NK-92 (cell line): Measurements from ENCODE around the gene ETV6.

Experiments used
- DNase-seq: peaks from one replicate; lab custom pipeline; 2025; ENCODE audit not compliant: unreplicated experiment; lab: John Stamatoyannopoulos, UW

Gene ETV6

DNA sequence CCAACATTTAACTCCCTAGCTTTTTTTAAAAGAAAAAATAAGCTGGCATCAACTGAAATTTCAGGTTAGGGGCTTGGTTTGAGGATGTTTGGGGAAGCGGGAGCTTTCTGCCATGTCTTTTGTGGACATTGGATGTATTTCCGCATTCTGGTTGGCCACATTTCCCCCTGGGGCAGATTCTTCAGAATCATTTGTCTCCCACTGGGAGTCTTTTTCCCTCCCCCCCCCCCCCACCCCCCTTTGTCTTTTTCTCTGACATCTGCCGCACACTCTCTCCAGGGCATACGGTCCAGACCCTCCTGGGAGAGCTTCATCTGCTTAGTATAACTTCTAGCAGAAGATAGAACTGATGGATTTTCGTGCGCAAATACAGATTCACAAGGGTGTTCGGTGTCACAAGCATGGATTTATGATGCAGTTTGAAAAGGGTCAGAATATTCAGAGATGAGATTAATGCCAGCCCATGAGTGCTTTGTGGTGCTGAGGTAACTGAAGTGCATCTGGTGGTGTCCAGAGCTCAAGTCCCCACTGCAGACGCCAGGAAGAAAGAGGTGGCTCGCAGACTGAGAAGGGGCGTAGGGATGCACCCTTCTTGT, 40.2 kb downstream of the ETV6 start:
- DNase-seq, result no peak

DNA sequence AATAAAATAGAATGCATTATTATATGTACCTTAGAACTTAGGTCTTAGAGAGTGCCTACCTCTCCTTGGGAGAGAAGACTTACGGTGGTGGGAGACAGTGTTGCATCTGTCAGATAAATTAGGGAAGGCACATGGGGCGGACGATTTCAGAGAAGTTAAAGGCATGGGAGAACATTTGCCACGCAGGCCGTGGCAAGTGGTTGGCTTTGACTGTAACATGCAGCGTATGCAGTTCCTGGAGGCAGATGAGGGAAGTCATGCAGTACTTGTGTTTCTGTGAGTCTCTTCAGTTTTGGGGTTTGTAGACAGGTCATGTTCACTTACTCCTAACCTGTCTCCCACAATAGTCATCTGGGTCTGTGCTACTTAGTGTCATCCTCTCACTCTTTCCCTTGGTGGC, 43.6 kb downstream of the ETV6 start:
- no peak for DNase-seq

DNA sequence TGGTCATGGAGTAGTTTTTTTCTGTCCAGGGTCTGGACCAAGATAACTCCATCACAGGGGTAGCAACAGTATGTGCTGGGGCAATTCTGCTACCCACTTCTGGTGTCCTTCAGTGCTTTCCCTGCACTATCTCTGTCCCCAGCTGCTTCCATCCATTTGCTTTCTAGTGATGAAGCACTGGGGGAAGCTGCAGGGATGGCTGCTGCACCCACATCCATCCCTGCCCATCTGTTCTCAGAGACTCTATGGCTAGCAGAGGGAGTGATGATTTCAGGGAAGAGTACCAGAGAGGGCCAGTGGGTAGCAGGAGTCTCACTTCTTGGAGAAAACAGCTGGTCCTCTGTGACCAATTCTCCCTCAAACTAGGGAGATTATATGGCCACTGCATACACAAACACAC, 44.1 kb downstream of the ETV6 start:
- no peak for DNase-seq

DNA sequence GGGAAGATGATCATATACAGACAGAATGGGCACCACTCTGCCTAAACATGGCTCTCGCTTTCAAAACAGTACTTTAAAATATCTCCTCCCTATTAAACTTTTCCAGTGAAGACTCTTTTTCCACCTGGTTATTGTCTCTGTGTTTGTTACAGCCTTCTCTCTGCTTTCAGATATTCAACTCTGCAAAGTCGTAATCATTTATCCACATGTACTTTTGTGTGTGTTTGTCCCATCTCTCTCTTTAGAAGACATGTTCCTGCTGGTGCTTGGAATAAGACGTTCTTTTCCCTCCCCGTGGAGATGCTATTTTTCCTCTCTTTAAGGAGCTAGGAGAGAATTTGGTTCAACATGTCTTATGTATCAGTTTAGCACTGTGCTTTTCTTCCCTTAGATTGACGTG, 45.1 kb downstream of the ETV6 start:
- DNase-seq, result no peak

DNA sequence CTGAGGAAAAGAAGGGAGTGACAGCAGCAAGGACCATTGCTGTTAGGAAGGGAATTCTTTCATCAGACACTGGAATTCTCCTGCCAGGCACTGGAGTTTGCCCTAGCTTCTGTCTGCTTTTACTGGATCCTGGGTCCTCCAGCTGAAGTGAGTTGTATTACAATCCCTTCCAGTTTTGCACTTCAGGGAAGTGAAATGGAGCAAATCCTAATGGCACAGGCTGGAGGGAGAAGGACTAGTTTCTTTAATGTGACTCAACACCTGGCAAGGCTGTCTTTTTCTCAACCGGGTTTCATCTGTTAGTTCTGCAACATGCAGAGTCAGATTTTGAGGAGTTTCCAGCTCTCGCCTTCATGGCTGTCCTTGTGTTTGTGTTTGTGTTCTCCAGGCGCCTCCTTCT, 45.8 kb downstream of the ETV6 start:
- no peak for DNase-seq

DNA sequence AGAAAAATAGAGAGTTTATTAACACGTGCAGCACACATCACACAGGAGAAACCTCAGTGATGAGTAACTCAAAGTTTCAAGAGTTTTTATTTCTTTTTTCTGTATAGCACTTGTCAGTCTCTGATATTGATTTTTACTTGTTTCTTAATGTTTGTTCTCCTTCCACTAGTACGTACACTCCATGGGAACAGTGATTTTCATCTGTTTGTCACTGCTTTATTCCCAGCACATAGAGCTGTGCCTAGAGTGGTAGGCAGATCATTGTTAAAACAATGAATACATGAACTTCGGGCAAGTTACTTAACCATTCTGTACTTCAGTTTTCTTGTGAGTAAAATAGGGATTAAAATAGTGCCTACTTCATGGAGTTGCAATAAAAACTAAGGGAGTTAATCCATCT, 46.6 kb downstream of the ETV6 start:
- no peak for DNase-seq

DNA sequence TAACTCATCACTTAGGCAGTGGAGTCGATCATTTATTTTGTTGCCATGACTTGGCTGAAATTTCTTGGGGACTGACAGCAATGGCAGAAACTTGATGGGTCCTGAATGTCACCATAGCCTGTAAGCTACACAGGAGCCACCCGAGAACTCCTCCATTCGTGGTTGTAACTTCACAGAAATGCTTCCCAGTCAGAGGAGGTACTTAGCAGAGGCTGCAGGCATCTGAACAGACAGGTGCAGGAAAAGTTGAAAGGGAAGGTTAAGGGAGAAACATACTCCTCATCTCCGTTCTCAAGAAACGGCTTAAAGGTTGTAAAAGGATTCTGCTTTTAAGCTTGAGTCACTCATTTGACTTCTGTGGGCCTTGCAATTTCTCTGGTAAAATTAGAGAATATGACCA, 47.7 kb downstream of the ETV6 start:
- no peak for DNase-seq

DNA sequence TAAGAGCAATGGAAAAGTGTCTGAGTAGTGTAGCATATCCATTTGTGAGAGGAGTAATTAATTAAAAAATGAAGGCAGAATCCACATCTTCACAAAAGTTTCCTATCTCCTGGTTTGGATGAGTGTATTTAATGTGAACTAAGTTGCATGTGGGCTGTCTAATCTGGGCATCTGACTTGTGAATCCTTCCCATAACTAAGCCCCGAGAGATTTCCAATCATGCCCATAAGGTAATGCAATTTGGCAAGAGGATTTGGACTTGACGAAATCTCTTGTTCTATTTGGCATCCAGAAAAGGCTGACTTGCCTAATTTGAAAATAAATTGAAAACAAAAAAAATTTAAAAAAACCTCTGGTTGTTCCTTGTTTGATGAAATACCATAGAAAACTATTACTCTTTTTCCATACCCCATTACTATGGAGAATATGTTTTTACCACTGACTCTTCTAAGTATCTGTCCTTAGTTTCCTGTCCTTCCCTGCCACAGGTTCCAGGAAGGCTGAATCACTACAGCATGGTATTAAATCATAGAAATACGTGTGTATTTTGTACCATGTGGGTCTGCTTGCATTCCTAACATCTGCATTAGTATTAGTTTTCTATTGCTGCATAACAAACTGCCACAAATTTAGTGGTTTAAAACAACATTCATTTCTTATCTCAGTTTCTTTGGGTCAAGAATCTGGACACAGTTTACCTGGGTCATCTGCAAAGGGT, 48.4 kb downstream of the ETV6 start:
- no peak for DNase-seq

DNA sequence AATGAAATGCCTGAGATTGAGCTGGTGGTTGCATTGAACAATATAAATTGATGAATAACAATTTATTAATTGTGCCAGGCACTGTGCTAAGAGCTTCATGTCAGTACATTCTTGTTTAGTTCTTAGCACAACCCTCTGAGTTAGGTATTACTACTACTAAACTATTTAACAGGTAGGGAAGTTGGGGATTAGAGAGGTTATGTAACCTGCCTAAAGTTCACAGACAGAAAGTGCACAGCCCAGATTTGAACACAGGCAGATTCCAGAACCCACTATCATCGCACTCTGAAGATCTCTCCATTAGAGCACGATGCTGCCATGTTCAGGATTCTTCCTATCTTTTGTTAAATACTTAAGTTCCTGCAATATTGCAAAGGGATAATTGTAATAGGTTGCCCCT, 49.3 kb downstream of the ETV6 start:
- DNase-seq, result no peak

DNA sequence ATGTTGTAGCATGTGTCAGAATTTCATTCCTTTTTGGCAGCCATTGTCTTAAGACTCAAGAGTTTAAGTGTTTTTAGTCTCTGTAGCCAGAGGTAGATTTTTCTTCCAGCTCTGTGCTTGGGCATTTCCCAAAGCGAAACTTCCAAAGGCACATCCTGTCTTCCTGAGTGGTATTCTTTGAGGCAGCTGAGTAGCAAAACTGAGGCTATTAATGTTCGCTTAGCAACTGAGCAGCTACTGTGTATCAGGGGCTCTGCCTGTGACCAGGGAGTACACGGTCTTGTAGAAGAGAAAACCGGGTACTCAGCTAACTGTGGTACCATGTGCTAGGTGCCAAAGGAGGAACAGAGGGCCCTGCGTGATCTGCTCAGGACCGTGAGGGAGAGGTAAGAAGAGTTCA, 52.0 kb downstream of the ETV6 start:
- no peak for DNase-seq

DNA sequence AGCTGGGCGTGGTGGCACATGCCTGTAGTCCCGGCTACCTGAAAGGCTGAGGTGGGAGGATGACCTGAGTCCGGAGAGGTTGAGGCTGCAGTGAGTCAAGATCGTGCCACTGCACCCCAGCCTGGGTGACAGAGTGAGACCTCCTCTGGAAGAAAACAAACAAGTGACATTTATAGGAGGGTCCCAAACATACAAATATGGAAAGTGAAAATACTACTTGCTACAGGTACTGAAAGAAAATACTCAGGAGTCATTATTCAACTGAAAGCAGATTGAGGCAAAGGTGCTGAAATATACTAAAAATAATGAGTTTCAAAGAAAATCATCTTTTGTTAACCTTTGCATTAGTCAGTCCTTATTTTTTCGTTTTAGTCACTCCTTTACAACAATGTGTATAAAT, 53.5 kb downstream of the ETV6 start:
- DNase-seq, result no peak

DNA sequence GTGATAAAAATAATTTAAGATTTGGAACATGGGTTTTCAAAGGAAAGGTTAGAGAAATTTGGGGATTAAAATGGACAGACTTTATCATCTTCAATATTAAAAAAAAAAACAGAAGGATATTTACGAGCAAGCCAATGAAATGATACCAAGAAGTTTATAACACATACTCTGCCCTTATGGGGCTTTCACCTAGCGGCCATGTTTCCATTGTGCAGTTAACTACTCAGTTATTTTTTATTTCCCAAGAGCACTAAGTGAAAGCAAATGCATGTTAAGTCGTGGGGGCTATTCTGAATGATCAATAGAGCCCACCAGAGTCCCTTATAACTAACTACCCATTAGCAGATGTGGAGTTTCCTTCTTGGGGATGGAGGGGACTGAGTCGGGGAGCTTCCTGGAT, 53.9 kb downstream of the ETV6 start:
- DNase-seq, result no peak

DNA sequence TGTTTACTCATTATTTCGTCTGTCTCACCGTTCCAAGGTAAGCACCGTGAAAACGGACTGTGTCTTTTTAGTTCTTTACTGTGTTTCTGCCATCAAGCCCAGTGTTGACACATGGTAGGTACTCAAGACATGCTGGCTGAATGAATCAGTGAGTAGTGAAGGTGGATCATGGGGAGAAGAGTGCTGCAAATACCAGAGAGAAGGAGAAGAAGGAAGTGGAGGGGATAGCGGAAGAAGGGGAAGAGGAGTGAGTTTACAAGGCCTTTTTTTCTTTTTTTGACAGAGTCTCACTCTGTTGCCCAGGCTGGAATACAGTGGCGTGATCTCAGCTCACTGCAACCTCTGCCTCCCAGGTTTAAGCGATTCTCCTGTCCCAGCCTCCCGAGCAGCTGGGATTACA, 54.6 kb downstream of the ETV6 start:
- DNase-seq, result no peak

DNA sequence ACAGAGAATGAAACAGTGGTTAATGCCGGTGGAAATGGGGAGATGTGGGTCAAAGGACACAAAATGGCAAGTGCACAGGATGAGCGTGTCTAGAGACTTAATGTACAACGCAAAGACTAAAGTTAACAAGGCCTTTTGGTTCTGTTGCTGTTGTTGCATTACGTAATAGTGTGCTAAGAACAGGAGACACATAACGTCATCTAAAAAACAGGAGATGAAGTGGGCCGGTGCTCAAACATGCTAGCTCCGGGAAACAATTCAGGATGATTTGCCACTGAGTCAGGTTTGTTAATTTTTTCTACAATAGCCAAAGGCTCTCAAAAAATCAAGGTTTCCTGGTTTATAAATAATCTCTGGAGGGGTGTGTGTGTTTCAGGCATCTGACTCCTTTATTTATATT, 55.5 kb downstream of the ETV6 start:
- DNase-seq, result no peak

DNA sequence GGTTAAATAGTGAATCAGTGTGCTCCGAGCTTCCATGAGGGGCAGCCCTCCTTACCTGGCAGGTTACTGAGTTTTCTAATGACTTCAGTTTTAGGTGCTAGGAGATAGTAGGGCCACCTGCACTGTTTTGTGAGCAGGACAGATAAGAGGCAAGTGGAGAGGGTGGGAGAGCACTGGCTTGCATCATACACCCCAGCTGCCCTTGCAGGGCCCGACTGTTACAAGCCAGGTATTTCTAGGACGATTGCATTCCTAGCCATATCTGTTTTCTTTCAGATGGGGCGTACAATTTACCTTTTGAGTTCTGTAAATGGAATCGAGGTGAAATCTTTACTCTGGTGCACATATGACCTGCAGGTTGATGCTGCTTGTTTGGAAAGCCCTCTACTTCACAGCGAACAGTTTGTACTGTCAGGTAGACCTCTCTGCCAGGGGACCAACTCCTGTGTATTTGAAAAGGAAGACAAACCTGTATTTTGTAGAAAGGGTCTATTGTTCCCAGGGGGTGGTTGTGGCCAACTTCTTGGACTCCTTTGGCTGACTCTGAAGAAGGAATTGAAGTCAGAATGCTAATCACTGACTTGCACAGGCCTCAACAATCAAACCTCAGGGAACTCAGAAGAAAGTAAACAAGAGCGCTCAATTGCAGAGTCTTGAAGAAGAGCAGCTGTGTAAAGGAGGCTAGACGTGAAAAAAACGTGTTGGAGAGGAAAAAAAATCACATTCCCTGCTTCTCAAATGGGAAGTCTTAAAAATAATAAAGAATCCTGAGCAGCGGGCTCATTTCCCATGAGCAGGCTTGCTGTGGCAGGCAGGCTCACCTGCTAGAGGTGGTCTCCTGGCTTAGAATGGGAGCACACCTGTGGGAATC, 57.3 kb downstream of the ETV6 start:
- DNase-seq, result no peak

DNA sequence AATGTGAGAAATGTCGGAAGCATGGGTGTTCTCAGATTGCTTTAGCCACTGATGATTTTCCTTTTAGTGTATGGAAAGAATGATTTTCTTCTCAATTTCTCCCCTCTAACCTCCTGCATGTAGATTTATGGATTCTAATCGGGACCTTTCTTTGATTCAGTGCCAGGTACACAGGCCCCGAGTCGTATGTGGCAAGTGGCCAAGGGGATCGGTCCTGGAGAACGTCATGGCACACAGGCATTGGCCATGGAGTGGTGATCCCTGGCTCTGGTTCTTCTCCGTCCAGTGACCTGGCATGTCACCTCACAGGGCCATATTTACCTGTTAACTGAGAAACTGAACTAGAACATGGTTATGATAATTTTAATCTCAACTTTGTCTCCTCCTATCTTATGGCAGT, 58.1 kb downstream of the ETV6 start:
- DNase-seq, result no peak

DNA sequence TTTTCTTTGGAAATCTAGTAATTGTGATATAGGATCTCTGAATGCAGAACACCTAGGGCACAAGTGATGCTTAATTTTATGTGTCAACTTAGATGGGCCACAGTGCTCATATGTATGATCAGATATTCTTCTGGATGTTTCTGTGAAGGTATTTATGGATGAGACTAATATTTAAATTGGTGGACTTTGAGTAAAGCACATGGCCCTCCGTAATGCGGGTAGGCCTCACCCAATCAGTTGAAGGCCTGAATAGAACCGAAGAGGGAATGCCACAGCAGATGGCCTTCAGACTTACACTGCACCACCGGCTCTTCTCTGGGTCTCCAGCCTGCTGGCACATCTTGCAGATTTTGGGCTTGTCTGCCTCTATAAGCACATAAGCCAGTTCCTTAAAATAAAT, 60.0 kb downstream of the ETV6 start:
- DNase-seq, result no peak

DNA sequence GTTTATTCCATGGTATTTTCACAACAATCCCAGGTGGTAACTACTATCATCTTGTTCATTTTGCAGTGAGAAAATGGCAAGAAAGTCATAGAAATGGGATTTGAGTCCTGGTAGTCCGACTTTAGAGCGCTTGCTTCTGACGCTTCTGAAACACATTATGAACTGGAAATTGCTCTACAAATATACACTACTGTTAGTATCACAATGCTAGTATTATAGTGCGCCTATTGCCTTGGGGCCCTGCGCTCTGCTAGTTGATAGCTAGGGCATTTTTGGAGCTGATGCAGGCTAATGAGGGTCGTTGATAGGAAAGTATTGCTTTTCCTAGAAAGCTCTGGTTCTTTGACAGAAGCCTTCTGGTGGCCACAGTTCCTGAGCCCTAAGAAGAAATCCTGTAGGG, 61.0 kb downstream of the ETV6 start:
- DNase-seq, result no peak

DNA sequence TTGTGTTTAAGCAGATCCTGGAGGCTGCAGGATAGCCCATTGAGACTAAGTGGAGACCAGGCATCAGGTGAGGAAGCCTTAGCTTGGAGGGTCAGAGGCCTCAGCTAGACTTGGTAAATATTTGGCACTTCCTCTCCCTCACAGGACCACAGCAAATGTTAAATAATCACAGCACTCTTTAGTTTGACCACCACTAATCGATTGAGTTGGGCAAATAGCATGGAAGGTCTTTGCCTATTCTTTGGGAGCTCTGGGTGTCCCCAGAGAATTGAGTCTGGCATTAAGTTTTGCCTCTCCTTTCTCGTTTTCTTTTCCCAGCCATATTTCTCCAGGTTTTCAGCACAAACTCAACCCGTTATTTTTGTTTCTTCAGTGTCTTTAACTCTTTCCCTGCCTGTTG, 61.4 kb downstream of the ETV6 start:
- no peak for DNase-seq

DNA sequence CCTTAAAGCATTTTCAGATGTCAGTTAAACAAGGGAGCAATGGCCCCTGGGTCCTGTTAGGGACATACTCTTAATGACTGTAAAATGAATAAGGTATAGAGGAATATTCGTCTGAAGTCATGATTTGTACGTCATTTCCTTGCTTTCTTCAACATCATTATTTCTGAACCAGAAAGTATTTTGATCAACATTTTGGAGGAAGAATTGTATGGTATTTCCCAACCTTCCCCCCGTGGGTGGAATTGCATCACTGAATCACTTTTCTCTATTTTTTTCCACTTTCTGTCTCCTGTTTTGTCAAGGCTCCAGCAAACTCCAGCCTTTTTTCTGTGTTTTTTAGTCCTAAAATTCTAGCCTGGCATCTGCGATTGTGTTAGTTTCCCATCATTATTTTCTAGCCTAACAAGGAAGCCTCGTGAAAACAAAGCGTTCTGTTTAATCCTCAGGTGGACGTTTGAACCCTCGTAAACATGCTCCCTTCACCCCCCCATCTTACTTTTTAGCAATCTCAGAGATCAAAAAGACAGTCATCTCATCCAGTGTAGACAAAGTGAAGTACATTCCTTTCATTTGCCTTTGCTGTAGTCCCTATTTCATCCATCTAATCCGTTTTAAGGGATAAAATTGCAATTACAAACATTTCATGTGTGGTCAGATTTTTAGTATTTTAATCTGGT, 62.3 kb downstream of the ETV6 start:
- DNase-seq, result no peak

DNA sequence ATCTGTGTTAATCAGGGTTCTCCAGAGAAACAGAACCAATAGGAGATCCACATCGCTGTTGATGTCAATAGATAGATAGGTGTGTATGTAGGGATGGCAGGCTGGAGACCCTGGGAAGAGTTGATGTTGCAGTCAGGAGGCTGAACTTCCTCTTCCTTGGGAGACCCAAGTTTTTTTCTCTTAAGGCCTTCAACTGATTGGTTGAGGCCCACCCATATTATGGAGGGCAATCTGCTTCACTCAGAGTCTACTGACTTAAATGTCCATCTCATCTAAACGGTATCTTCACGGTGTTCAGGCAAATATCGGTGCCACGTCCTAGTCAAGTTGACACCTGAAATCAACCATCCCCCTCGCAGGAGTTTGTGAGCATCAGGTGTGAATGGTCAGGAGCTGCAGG, 63.0 kb downstream of the ETV6 start:
- no peak for DNase-seq

DNA sequence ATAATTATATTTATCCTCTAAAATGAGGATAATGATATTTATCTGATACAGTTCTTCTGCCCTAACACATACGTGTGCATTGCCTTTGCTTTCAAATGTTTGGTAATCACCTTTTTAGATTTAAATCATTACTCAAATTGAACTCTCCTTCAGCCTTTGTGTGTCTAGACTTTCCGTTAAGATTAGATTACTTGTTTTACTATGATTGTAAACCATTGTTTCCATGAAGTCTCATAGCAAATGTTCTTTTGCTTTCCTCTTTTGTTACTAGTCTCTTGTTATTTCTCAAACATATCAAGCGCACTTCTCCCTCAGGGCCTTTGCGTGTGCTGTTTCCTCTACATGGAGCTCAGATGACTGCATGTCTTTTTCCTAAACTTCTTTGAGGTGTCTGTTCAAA, 63.7 kb downstream of the ETV6 start:
- DNase-seq, result no peak
